ENCODE measurements around the gene CPNE2. TPM values are rescaled to one million over a fixed set of nuclear protein-coding genes. Genes with fewer than 3 reads are reported as not detected.

Gene CPNE2
- total RNA-seq, 1 donor from 2014 or later, result 13.7 TPM

GRCh38 chr16:57153841-57154240 lies 61.5 kb downstream of the CPNE2 start:
- Histone ChIP-seq H3K36me3 (peaks cover 68% of the 10 kb centered on the region), H3K4me3 (no peak overlapping the region), H3K27me3 (ENCODE audit: low read depth) (no peaks in the 10 kb centered on the region), H3K27ac (replicated peaks) (no peak overlapping the region), H3K4me1 (peaks cover 36% of the 10 kb centered on the region), H3K9me3 (replicated peaks) (no peaks in the 10 kb centered on the region)
- intact Hi-C loops (cut with micrococcal nuclease), result no loop called here
- no peak for DNase-seq
- TF ChIP-seq CTCF (IDR thresholded peaks at IDR 0.05; ENCODE audit: borderline replicate concordance), result no peak

- H3K4me3 ChIP-seq, result no peak overlapping the region
- DNase-seq, result no peak
- peaks cover 85% of the 10 kb centered on the region for H3K36me3 ChIP-seq
- H3K27ac ChIP-seq (replicated peaks), result no peak overlapping the region
- peaks cover 25% of the 10 kb centered on the region for H3K4me1 ChIP-seq
- intact Hi-C loops (cut with micrococcal nuclease), result no loop called here
- no peak for TF ChIP-seq CTCF (IDR thresholded peaks at IDR 0.05; ENCODE audit: borderline replicate concordance)
- H3K27me3 ChIP-seq (ENCODE audit: low read depth), result no peaks in the 10 kb centered on the region
- no peaks in the 10 kb centered on the region for H3K9me3 ChIP-seq (replicated peaks)
Measured at GRCh38 chr16:57155702-57156350, 63.4 kb downstream of the CPNE2 start.

- Histone ChIP-seq H3K9me3 (replicated peaks) (no peaks in the 10 kb centered on the region), H3K4me3 (no peak overlapping the region), H3K27ac (replicated peaks) (no peak overlapping the region), H3K4me1 (peaks cover 21% of the 10 kb centered on the region), H3K36me3 (peaks cover 90% of the 10 kb centered on the region), H3K27me3 (ENCODE audit: low read depth) (no peaks in the 10 kb centered on the region)
- intact Hi-C loops (cut with micrococcal nuclease), result no loop called here
- DNase-seq, result no peak
- TF ChIP-seq CTCF (IDR thresholded peaks at IDR 0.05; ENCODE audit: borderline replicate concordance), result no peak
Measured at GRCh38 chr16:57156351-57156703, 63.9 kb downstream of the CPNE2 start.

- Histone ChIP-seq H3K9me3 (replicated peaks) (no peaks in the 10 kb centered on the region), H3K27me3 (ENCODE audit: low read depth) (no peaks in the 10 kb centered on the region), H3K4me3 (no peak overlapping the region), H3K36me3 (peaks cover 95% of the 10 kb centered on the region), H3K27ac (replicated peaks) (no peak overlapping the region), H3K4me1 (peaks cover 10% of the 10 kb centered on the region)
- intact Hi-C loops (cut with micrococcal nuclease), result no loop called here
- DNase-seq, result no peak
- no peak for TF ChIP-seq CTCF (IDR thresholded peaks at IDR 0.05; ENCODE audit: borderline replicate concordance)
Measured at GRCh38 chr16:57157533-57157932, 65.2 kb downstream of the CPNE2 start.

- no peak for TF ChIP-seq CTCF (IDR thresholded peaks at IDR 0.05; ENCODE audit: borderline replicate concordance)
- peaks cover 95% of the 10 kb centered on the region for H3K36me3 ChIP-seq
- H3K27ac ChIP-seq (replicated peaks), result no peak overlapping the region
- H3K27me3 ChIP-seq (ENCODE audit: low read depth), result no peaks in the 10 kb centered on the region
- H3K9me3 ChIP-seq (replicated peaks), result no peaks in the 10 kb centered on the region
- peaks cover 8% of the 10 kb centered on the region for H3K4me1 ChIP-seq
- intact Hi-C loops (cut with micrococcal nuclease), result no loop called here
- DNase-seq, result no peak
- H3K4me3 ChIP-seq, result no peak overlapping the region
Measured at GRCh38 chr16:57159447-57159846, 67.1 kb downstream of the CPNE2 start.
